Stimulated activated CD4-positive, alpha-beta T cell treated with anti-CD3 and anti-CD28 coated beads, Interleukin-12 subunit alpha, Interleukin-12 subunit beta, amount 100 ng/mL, for 48 hours (primary cell): Measurements from ENCODE around the gene OR2Y1.
"Not testable (repeated sequence)": the region's sequence is repeated elsewhere in the genome, so short reads cannot be mapped to it uniquely, and the experiment has no call there.

Experiments
- DNase-seq, 3 donors: peaks; one replicate each; pipeline ENCODE4 v3.0.0-alpha.2; 2020; ENCODE audit warnings: low read depth in 2 of 3, low spot score in 1 of 3

The OR2Y1 gene

GRCh38 chr5:180739958-180740357, at the start of gene OR2Y1:
TSS of gene OR2Y1 (minus strand) at chr5:180740058. CDS start at chr5:180740058, 0 bp downstream.
- no peak for DNase-seq

GRCh38 chr5:180788651-180789410, 49.0 kb upstream of the OR2Y1 start:
- DNase-seq = not testable (repeated sequence)

GRCh38 chr5:180787711-180788431, 48.0 kb upstream of the OR2Y1 start:
- no peak for DNase-seq

GRCh38 chr5:180786531-180787398, 46.9 kb upstream of the OR2Y1 start:
- no peak for DNase-seq

- no peak for DNase-seq
Measured at GRCh38 chr5:180785794-180786221, 46.0 kb upstream of the OR2Y1 start.

- DNase-seq = no peak
Measured at GRCh38 chr5:180785121-180785781, 45.4 kb upstream of the OR2Y1 start.

- peak in 2 of 3 donors; percentile 41 to 55 for DNase-seq
Measured at GRCh38 chr5:180784497-180785097, 44.7 kb upstream of the OR2Y1 start.

- no peak for DNase-seq
Measured at GRCh38 chr5:180783340-180784052, 43.6 kb upstream of the OR2Y1 start.

GRCh38 chr5:180782748-180783147, 42.9 kb upstream of the OR2Y1 start:
- DNase-seq = no peak

- DNase-seq = not testable (repeated sequence)
Measured at GRCh38 chr5:180781900-180782326, 42.1 kb upstream of the OR2Y1 start.

GRCh38 chr5:180779985-180780610, 40.2 kb upstream of the OR2Y1 start:
- no peak for DNase-seq

- no peak for DNase-seq
Measured at GRCh38 chr5:180777475-180777874, 37.6 kb upstream of the OR2Y1 start.

GRCh38 chr5:180776376-180776775, 36.5 kb upstream of the OR2Y1 start:
- no peak for DNase-seq

- DNase-seq = no peak
Measured at GRCh38 chr5:180775624-180776023, 35.8 kb upstream of the OR2Y1 start.

GRCh38 chr5:180771839-180772238, 32.0 kb upstream of the OR2Y1 start:
- no peak for DNase-seq

GRCh38 chr5:180769821-180770220, 30.0 kb upstream of the OR2Y1 start:
- no peak for DNase-seq

GRCh38 chr5:180755601-180756000, 15.7 kb upstream of the OR2Y1 start:
- no peak for DNase-seq

- DNase-seq = no peak
Measured at GRCh38 chr5:180744253-180744652, 4.4 kb upstream of the OR2Y1 start.

GRCh38 chr5:180742727-180743126, 2.9 kb upstream of the OR2Y1 start:
- DNase-seq = no peak
